Amniotic epithelial cell (primary cell): Measurements from ENCODE around the gene SEC24D.
A peak's percentile ranks its signal among the peaks of the same experiment; 100 is the strongest.

Source experiments
- DNase-seq: peaks from one replicate; pipeline ENCODE4 v3.0.0-alpha.2; 2010; ENCODE audit warnings: low read depth

The SEC24D gene

GRCh38 chr4:118718511-118719170, 117.3 kb downstream of the SEC24D start:
- no peak for DNase-seq

GRCh38 chr4:118716304-118716703, 119.6 kb downstream of the SEC24D start:
- DNase-seq = peak; percentile 23

GRCh38 chr4:118714682-118715081, 121.2 kb downstream of the SEC24D start:
- no peak for DNase-seq

DNA sequence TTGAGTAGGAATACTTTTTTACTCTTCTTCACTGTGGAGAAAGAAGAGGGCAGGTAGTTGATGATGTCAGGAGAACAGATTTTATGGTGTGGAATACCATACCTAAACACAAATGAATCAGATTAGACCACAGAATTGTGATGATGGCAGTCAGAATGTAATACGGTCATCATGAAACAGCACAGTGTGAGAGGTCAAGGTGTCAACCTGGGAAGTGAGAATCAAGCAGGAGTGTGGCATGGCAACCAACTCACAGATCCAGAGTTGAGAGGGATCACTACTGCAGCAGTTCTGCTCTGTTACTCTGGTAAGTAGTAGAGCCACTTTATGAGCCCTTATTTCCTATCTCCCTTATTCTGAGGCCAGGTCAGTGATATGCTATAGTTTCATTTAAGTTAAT, 123.1 kb downstream of the SEC24D start:
- DNase-seq = peak; percentile 39

DNA sequence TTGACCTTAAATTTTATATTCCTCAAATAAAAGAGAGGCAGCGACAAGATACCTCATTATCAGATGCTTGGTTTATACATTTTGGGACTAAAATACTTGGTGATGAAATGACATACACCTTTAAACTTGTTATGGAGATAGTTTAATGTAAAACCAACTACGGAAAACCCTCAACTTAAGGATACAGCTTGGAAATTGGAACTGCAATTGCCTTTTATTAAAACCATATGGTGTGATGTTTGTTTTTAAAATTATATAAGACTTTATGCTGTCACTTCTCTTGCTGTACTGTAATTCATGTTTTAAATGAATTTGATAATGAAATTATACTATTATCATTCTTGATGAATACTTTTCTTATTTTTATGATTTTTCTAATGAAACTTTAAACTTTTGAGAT, 124.9 kb downstream of the SEC24D start:
- no peak for DNase-seq

- DNase-seq = no peak
Measured at GRCh38 chr4:118703118-118703517, 132.8 kb downstream of the SEC24D start.

- peak; percentile 88 for DNase-seq
Measured at GRCh38 chr4:118684873-118685811, 150.8 kb downstream of the SEC24D start, which contains the start of gene METTL14. Gene METTL14, plus strand, starts transcription at chr4:118685392. Its CDS starts 143 bp downstream, at chr4:118685535.

GRCh38 chr4:118683513-118683912, 152.4 kb downstream of the SEC24D start:
- DNase-seq = peak; percentile 8

DNA sequence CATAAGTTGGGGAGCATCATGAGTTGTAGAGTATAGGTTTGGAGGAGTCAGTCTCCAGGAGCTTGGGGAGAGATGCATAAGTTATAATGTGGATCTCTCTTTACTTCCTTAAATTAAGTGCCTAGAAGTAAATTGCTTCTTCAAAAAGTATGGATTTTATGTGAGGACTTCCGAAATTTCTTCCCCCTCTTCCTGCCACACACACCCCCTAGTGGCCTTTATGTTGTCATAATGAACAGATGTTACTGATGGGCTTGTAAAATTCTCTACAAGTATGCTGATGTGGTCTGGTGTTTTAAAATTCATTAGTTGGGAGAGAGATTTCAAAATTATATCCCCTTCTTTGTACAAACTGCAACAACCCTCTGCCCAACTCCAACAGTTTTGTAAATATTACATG, 153.0 kb downstream of the SEC24D start:
- peak; percentile 6 for DNase-seq

GRCh38 chr4:118680808-118681207, 155.1 kb downstream of the SEC24D start:
- DNase-seq = no peak

GRCh38 chr4:118676128-118676527, 159.8 kb downstream of the SEC24D start:
- DNase-seq = no peak
